ENCODE measurements around the gene FAM78A. TPM values are rescaled to one million over a fixed set of nuclear protein-coding genes. Genes with fewer than 3 reads are reported as not detected.

Gene FAM78A
- total and polyA plus RNA-seq, 4 donors = 0.59 to 6.3 (median 3.0) TPM

GRCh38 chr9:131312246-131312645 is 35.9 kb upstream of the FAM78A start:
- no peak for ATAC-seq (ENCODE audit: low FRiP score)
- WGBS, 2 donors = 78 to 80% methylated on average over 9 of the region's 9 CpGs
- intact Hi-C loops (cut with DNase I) = no loop called here

DNA sequence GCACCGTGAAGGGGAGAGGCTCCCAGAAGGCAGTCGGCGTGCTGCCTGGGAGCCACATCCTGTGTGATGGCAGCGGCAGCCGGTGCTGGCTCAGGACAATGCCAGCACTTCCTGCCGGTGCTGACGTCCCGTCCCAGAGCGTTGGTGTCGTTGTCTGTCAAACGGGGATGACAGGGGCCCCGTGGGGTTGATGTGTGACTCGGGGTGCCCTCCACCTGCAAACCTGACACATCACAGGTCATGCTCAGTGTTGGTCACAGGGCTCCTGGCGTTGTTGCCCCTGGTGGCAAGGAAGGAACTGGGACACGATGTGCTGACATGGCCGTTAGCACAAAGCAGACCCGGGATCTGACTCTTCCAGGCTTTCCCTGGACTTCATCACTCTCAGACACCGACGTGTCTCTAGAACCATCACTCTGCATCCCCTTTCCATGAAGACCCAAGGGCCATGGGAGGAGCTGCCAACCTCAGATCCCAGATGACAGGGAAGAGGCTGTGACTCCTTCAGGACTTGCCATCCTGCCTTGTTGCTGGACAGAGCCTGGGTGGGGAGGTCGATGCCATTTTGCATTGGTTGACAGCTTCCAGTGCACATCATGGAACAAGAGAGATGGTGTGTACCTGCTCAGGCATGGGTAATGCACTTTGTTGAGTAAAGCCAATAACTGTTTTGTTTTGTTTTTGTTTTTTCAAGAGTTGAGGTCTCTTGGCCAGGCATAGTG is 34.7 kb upstream of the FAM78A start:
- Histone ChIP-seq H3K4me1 (ENCODE audit: control insufficient read depth in 1 of 2, insufficient read depth in 2 of 2, low read length in 2 of 2) (no peaks in the 10 kb centered on the region), H3K27me3 (ENCODE audit: control insufficient read depth in 1 of 2, insufficient read depth in 2 of 2, low read length in 1 of 2) (no peaks in the 10 kb centered on the region), H3K27ac (ENCODE audit: low read depth in 1 of 2, low read length in 2 of 2) (no peak overlapping the region), H3K36me3 (ENCODE audit: control insufficient read depth in 1 of 2, insufficient read depth in 2 of 2, low read length in 1 of 2) (no peaks in the 10 kb centered on the region), H3K9me3 (ENCODE audit: control insufficient read depth, low read length) (no peaks in the 10 kb centered on the region), H3K4me3 (ENCODE audit: low read length in 2 of 2) (no peak overlapping the region)
- intact Hi-C loops (cut with DNase I) = no loop called here
- WGBS, 2 donors = 34 to 36% methylated on average over 20 of the region's 20 CpGs
- DNase-seq = no peak
- ATAC-seq (ENCODE audit: low FRiP score) = no peak

More at GRCh38 chr9:131312246-131312645, 35.9 kb upstream of the FAM78A start:
- H3K27me3 ChIP-seq (ENCODE audit: control insufficient read depth in 1 of 2, insufficient read depth in 2 of 2, low read length in 1 of 2) = no peaks in the 10 kb centered on the region
- H3K4me3 ChIP-seq (ENCODE audit: low read length in 2 of 2) = no peak overlapping the region
- no peak overlapping the region for H3K27ac ChIP-seq (ENCODE audit: low read depth in 1 of 2, low read length in 2 of 2)
- DNase-seq = no peak
- H3K9me3 ChIP-seq (ENCODE audit: control insufficient read depth, low read length) = no peaks in the 10 kb centered on the region
- no peaks in the 10 kb centered on the region for H3K4me1 ChIP-seq (ENCODE audit: control insufficient read depth in 1 of 2, insufficient read depth in 2 of 2, low read length in 2 of 2)
- no peaks in the 10 kb centered on the region for H3K36me3 ChIP-seq (ENCODE audit: control insufficient read depth in 1 of 2, insufficient read depth in 2 of 2, low read length in 1 of 2)

DNA sequence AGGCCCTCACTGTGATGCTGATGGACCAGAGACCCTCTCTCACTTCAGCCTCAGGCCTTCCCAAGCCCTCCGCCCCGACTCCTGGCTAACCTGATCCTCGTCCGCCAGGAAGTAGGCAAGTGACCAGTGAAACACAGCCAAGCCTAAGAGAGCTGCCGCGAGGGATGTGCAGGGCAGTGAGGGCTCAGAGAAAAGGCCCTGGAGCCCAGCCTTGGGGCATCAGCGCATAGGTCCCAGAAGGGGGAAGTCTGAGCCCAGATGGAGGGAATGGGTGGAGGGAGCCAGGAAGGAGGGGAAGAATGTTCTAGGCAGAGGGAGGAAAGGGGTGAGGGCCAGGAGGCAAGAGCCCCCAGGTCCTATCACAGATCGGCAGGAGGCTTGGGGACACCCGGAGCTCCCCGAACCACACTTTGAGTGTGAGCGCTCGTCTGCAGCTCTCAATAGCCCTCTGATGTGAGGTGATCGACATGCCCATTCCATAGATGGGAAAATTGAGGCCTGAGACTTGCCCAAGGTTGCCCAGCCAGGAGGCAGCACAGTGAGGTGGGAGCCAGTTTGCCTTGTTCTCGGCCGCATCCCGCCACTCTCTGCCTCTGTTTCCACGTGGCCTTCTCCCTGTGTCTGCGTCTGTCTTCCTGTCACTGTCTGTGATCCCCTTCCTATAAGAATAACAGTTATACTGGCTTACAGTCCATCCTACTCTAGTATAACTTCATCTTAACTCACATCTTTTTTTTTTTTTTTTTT is 33.4 kb upstream of the FAM78A start:
- Histone ChIP-seq H3K9me3 (ENCODE audit: control insufficient read depth, low read length) (no peaks in the 10 kb centered on the region), H3K4me1 (ENCODE audit: control insufficient read depth in 1 of 2, insufficient read depth in 2 of 2, low read length in 2 of 2) (no peaks in the 10 kb centered on the region), H3K27ac (ENCODE audit: low read depth in 1 of 2, low read length in 2 of 2) (no peak overlapping the region), H3K36me3 (ENCODE audit: control insufficient read depth in 1 of 2, insufficient read depth in 2 of 2, low read length in 1 of 2) (no peaks in the 10 kb centered on the region), H3K4me3 (ENCODE audit: low read length in 2 of 2) (no peak overlapping the region), H3K27me3 (ENCODE audit: control insufficient read depth in 1 of 2, insufficient read depth in 2 of 2, low read length in 1 of 2) (no peaks in the 10 kb centered on the region)
- 88% methylated on average over 17 to 18 of the region's 18 CpGs for WGBS, 2 donors
- DNase-seq (no peak), ATAC-seq (ENCODE audit: low FRiP score) (no peak)
- intact Hi-C loops (cut with DNase I) = no loop called here

- H3K27me3 ChIP-seq (ENCODE audit: control insufficient read depth in 1 of 2, insufficient read depth in 2 of 2, low read length in 1 of 2) = no peaks in the 10 kb centered on the region
- no peaks in the 10 kb centered on the region for H3K36me3 ChIP-seq (ENCODE audit: control insufficient read depth in 1 of 2, insufficient read depth in 2 of 2, low read length in 1 of 2)
- intact Hi-C loops (cut with DNase I) = no loop called here
- DNase-seq (no peak), ATAC-seq (ENCODE audit: low FRiP score) (no peak)
- H3K27ac ChIP-seq (ENCODE audit: low read depth in 1 of 2, low read length in 2 of 2) = no peak overlapping the region
- 81 to 87% methylated on average over 17 of the region's 17 CpGs for WGBS, 2 donors
- H3K9me3 ChIP-seq (ENCODE audit: control insufficient read depth, low read length) = no peaks in the 10 kb centered on the region
- H3K4me3 ChIP-seq (ENCODE audit: low read length in 2 of 2) = no peak overlapping the region
- no peaks in the 10 kb centered on the region for H3K4me1 ChIP-seq (ENCODE audit: control insufficient read depth in 1 of 2, insufficient read depth in 2 of 2, low read length in 2 of 2)
These were observed 32.7 kb upstream of the FAM78A start for GRCh38 chr9:131308906-131309529.

GRCh38 chr9:131308452-131308851 is 32.1 kb upstream of the FAM78A start:
- ATAC-seq (ENCODE audit: low FRiP score) = no peak
- Histone ChIP-seq H3K9me3 (ENCODE audit: control insufficient read depth, low read length) (no peaks in the 10 kb centered on the region), H3K4me1 (ENCODE audit: control insufficient read depth in 1 of 2, insufficient read depth in 2 of 2, low read length in 2 of 2) (no peaks in the 10 kb centered on the region), H3K27ac (ENCODE audit: low read depth in 1 of 2, low read length in 2 of 2) (no peak overlapping the region), H3K27me3 (ENCODE audit: control insufficient read depth in 1 of 2, insufficient read depth in 2 of 2, low read length in 1 of 2) (no peaks in the 10 kb centered on the region), H3K36me3 (ENCODE audit: control insufficient read depth in 1 of 2, insufficient read depth in 2 of 2, low read length in 1 of 2) (no peaks in the 10 kb centered on the region), H3K4me3 (ENCODE audit: low read length in 2 of 2) (no peak overlapping the region)
- 91 to 94% methylated on average over 9 to 11 of the region's 11 CpGs for WGBS, 2 donors
- intact Hi-C loops (cut with DNase I) = no loop called here
- no peak for DNase-seq

DNA sequence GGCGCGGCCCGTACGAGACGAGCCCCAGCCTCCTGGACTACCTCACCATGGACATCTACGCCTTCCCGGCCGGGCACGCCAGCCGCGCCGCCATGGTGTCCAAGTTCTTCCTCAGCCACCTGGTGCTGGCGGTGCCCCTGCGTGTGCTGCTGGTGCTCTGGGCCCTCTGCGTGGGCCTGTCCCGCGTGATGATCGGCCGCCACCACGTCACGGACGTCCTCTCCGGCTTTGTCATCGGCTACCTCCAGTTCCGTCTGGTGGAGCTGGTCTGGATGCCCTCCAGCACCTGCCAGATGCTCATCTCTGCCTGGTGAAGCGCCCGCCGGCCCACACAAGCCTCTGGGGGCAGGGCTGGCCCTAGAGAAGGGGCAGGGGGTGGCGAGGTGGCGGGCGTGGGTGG is 31.7 kb upstream of the FAM78A start:
- H3K27ac ChIP-seq (ENCODE audit: low read depth in 1 of 2, low read length in 2 of 2) = no peak overlapping the region
- intact Hi-C loops (cut with DNase I) = no loop called here
- no peak for DNase-seq
- H3K27me3 ChIP-seq (ENCODE audit: control insufficient read depth in 1 of 2, insufficient read depth in 2 of 2, low read length in 1 of 2) = no peaks in the 10 kb centered on the region
- no peaks in the 10 kb centered on the region for H3K9me3 ChIP-seq (ENCODE audit: control insufficient read depth, low read length)
- 91 to 95% methylated on average over 31 of the region's 31 CpGs for WGBS, 2 donors
- ATAC-seq (ENCODE audit: low FRiP score) = no peak
- no peaks in the 10 kb centered on the region for H3K36me3 ChIP-seq (ENCODE audit: control insufficient read depth in 1 of 2, insufficient read depth in 2 of 2, low read length in 1 of 2)
- no peaks in the 10 kb centered on the region for H3K4me1 ChIP-seq (ENCODE audit: control insufficient read depth in 1 of 2, insufficient read depth in 2 of 2, low read length in 2 of 2)
- H3K4me3 ChIP-seq (ENCODE audit: low read length in 2 of 2) = no peak overlapping the region

DNA sequence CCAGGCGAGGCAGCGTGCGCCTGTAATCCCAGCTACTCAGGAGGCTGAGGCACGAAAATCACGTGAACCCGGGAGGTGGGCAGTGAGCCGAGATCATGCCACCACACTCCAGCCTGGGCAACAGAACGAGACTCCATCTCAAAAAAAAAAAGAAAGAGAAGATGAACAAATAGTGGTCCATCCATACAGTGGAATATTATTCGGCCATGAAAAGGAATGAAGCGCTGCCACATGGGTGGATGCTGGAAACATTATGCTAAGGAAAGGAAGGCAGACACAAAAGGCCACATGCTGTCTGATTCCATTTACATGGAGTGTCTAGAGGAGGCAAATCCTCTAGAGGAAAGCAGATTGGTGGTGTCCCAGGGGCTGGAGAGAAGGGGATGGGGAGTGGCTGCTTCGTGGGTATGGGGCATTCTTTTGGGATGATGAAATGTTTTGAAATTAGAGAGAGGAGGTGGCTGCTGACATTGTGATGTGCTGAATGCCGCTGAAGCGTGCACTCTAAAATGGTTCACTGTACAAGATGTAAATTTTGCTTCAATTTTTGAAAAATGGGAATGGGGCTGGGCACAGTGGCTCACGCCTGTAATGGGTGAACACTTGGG is 30.2 kb upstream of the FAM78A start:
- H3K36me3 ChIP-seq (ENCODE audit: control insufficient read depth in 1 of 2, insufficient read depth in 2 of 2, low read length in 1 of 2) = no peaks in the 10 kb centered on the region
- no peaks in the 10 kb centered on the region for H3K27me3 ChIP-seq (ENCODE audit: control insufficient read depth in 1 of 2, insufficient read depth in 2 of 2, low read length in 1 of 2)
- no peak overlapping the region for H3K4me3 ChIP-seq (ENCODE audit: low read length in 2 of 2)
- DNase-seq (no peak), ATAC-seq (ENCODE audit: low FRiP score) (no peak)
- WGBS, 2 donors = 89 to 91% methylated on average over 14 of the region's 14 CpGs
- no peaks in the 10 kb centered on the region for H3K9me3 ChIP-seq (ENCODE audit: control insufficient read depth, low read length)
- intact Hi-C loops (cut with DNase I) = no loop called here
- H3K27ac ChIP-seq (ENCODE audit: low read depth in 1 of 2, low read length in 2 of 2) = no peak overlapping the region
- no peaks in the 10 kb centered on the region for H3K4me1 ChIP-seq (ENCODE audit: control insufficient read depth in 1 of 2, insufficient read depth in 2 of 2, low read length in 2 of 2)

- DNase-seq (no peak), ATAC-seq (ENCODE audit: low FRiP score) (no peak)
- intact Hi-C loops (cut with DNase I) = no loop called here
- H3K27ac ChIP-seq (ENCODE audit: low read depth in 1 of 2, low read length in 2 of 2) = no peak overlapping the region
- H3K27me3 ChIP-seq (ENCODE audit: control insufficient read depth in 1 of 2, insufficient read depth in 2 of 2, low read length in 1 of 2) = no peaks in the 10 kb centered on the region
- H3K4me3 ChIP-seq (ENCODE audit: low read length in 2 of 2) = no peak overlapping the region
- H3K9me3 ChIP-seq (ENCODE audit: control insufficient read depth, low read length) = no peaks in the 10 kb centered on the region
- WGBS, 2 donors = 80 to 83% methylated on average over 19 of the region's 19 CpGs
- no peaks in the 10 kb centered on the region for H3K36me3 ChIP-seq (ENCODE audit: control insufficient read depth in 1 of 2, insufficient read depth in 2 of 2, low read length in 1 of 2)
- H3K4me1 ChIP-seq (ENCODE audit: control insufficient read depth in 1 of 2, insufficient read depth in 2 of 2, low read length in 2 of 2) = no peaks in the 10 kb centered on the region
These were observed 28.5 kb upstream of the FAM78A start for GRCh38 chr9:131304676-131305355.

Data from aorta (tissue), 5 donors.